Stomach (tissue), 9 donors: Measurements from ENCODE around the gene PLPP7. TPM values are rescaled to one million over a fixed set of nuclear protein-coding genes. Genes with fewer than 3 reads are reported as not detected.

Experiments used
- DNase-seq, 2 donors: peaks; one replicate each; pipeline versions ENCODE4 v3.0.0 to v3.0.0-alpha.2; 2013 to 2019
- H3K27ac ChIP-seq, 5 donors: fragments of 200-600 bp in 4 of 5; sonication (generic) in 4 of 5; one replicate each; pipeline ENCODE4 v1.5.1; 2013 to 2019; ENCODE audit warnings: mild to moderate bottlenecking in 1 of 5, moderate library complexity in 1 of 5
- H3K27me3 ChIP-seq, 3 donors: fragments of 200-600 bp; sonication (generic); one replicate each; pipeline ENCODE4 v1.5.1; 2017 to 2019; ENCODE audit warnings: mixed run types in 1 of 3
- H3K36me3 ChIP-seq, 4 donors: fragments of 200-600 bp; sonication (generic); 1 replicate in 3 of 4; 2 replicates in 1 of 4; pipeline ENCODE4 v1.5.1; 2016 to 2019
- H3K4me1 ChIP-seq, 4 donors: fragments of 200-600 bp; sonication (generic); one replicate each; pipeline ENCODE4 v1.5.1; 2016 to 2019
- H3K4me3 ChIP-seq, 4 donors: fragments of 200-600 bp; sonication (generic) in 3 of 4; one replicate each; pipeline ENCODE4 v1.5.1; 2016 to 2019; ENCODE audit warnings: mild to moderate bottlenecking in 1 of 4
- H3K9me3 ChIP-seq, 4 donors: fragments of 200-600 bp; sonication (generic); one replicate each; pipeline ENCODE4 v1.5.1; 2016 to 2019
- EP300 ChIP-seq: sonication (generic); formaldehyde crosslinking; IDR thresholded peaks from one replicate; pipeline ENCODE4 v1.6.1; 2017; ENCODE audit warnings: antibody characterized with exemption
- POLR2A ChIP-seq, 4 donors: fragments of 450-650 bp; IDR thresholded peaks; one replicate each; pipeline ENCODE4 v1.6.1; 2016; ENCODE audit warnings: antibody characterized with exemption in 4 of 4, control low read depth in 2 of 4, mild to moderate bottlenecking in 1 of 4, moderate library complexity in 1 of 4
- POLR2AphosphoS5 ChIP-seq, 3 donors: sonication (generic); formaldehyde crosslinking; IDR thresholded peaks; one replicate each; pipeline ENCODE4 v1.6.1; 2016; ENCODE audit warnings: antibody characterized with exemption in 3 of 3
- WGBS, 5 donors: extraction: QIAGEN DNeasy Blood & Tissue Kit in 3 of 5; methylation state at CpG; one replicate each; pipeline versions ENCODE4 v1.1.5 to v1.1.7; 2013 to 2018; 5-methylcytosine and 5-hydroxymethylcytosine counted together
- intact Hi-C: fragments of 100-400 bp; cut with DNase I; formaldehyde crosslinking; loops from one replicate; pipeline ENCODE4 v1.15.1; 2023; ENCODE audit warnings: low total_unique reads
- polyA plus RNA-seq, 3 donors: library from polyadenylated mRNA; stranded (reverse); fragments of 200-250 nt; gene quantifications; one replicate each; pipeline ENCODE4 v1.2.3, GENCODE V29; 2013
- total RNA-seq, 5 donors: library from RNA; depleted of rRNA; stranded (reverse); fragments of >200 nt; gene quantifications; one replicate each; pipeline versions ENCODE4 v1.1.0 to v1.2.3, GENCODE V29; 2014 to 2016
- TF ChIP-seq, protein P1 (sequence below), 7 experiments: fragments of 450-650 bp in 4 of 7; fragments of 200-600 bp in 3 of 7; sonication (generic) in 3 of 7; IDR thresholded peaks; one replicate each; pipeline ENCODE4 v1.5.1; 2016 to 2019; ENCODE audit warnings: antibody characterized with exemption in 7 of 7, control low read depth in 2 of 7, mild to moderate bottlenecking in 1 of 7
- donor health status: healthy with polysubstance abuse.
- donor health status: Bipolar disorder and iron deficiency.
- donor health status: healthy.

PLPP7 gene
- total and polyA plus RNA-seq, 8 donors: 0.29 to 1.8 (median 1.6) TPM; not detected in 1

DNA sequence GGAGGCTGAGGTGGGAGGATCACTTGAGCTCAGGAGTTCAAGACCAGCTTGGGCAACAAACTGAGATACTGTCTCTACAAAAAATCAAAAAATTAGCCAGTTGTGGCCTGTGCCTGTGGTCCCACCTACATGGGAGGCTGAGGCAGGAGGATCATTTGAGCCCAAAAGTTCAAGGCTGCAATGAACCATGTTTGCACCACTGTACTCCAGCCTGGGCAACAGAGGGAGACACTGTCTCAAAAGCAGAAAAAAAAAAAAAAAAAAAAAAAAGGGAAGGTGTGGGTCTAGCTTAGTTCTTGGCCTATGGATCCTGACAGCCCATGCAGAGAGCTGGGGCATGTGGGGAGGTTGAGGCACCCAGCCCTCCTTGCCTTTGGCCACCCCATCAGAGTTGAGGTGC, 10.9 kb downstream of the PLPP7 start:
- Histone ChIP-seq H3K4me1 (no peaks in the 10 kb centered on the region), H3K27ac (no peak overlapping the region), H3K27me3 (no peaks in the 10 kb centered on the region), H3K36me3 (peaks cover 0 to 4% (median 0%) of the 10 kb centered on the region in 4 donors), H3K9me3 (no peaks in the 10 kb centered on the region), H3K4me3 (no peak overlapping the region)
- intact Hi-C loops: no loop called here
- TF ChIP-seq EP300 (no peak), POLR2AphosphoS5 (IDR thresholded peaks at IDR 0.05) (no peak), POLR2A (IDR thresholded peaks at IDR 0.05) (no peak)
- TF ChIP-seq, protein P1, sequence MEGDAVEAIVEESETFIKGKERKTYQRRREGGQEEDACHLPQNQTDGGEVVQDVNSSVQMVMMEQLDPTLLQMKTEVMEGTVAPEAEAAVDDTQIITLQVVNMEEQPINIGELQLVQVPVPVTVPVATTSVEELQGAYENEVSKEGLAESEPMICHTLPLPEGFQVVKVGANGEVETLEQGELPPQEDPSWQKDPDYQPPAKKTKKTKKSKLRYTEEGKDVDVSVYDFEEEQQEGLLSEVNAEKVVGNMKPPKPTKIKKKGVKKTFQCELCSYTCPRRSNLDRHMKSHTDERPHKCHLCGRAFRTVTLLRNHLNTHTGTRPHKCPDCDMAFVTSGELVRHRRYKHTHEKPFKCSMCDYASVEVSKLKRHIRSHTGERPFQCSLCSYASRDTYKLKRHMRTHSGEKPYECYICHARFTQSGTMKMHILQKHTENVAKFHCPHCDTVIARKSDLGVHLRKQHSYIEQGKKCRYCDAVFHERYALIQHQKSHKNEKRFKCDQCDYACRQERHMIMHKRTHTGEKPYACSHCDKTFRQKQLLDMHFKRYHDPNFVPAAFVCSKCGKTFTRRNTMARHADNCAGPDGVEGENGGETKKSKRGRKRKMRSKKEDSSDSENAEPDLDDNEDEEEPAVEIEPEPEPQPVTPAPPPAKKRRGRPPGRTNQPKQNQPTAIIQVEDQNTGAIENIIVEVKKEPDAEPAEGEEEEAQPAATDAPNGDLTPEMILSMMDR (IDR thresholded peaks at IDR 0.05): no peak
- no peak for DNase-seq

- DNase-seq: no peak
- H3K4me1 ChIP-seq: no peaks in the 10 kb centered on the region
These were observed 12.9 kb downstream of the PLPP7 start for GRCh38 chr9:131302244-131303075.

GRCh38 chr9:131303381-131304321, 14.1 kb downstream of the PLPP7 start:
- peaks cover 0 to 9% (median 0%) of the 10 kb centered on the region in 4 donors for H3K36me3 ChIP-seq
- H3K4me1 ChIP-seq: no peaks in the 10 kb centered on the region
- H3K9me3 ChIP-seq: no peaks in the 10 kb centered on the region
- intact Hi-C loops: no loop called here
- WGBS, 5 donors: 72 to 85% (median 76%) methylated on average over 8 to 11 of the region's 11 CpGs
- no peaks in the 10 kb centered on the region for H3K27me3 ChIP-seq
- TF ChIP-seq, protein P1 (IDR thresholded peaks at IDR 0.05): no peak
- no peak for TF ChIP-seq POLR2A (IDR thresholded peaks at IDR 0.05)
- no peak for TF ChIP-seq POLR2AphosphoS5 (IDR thresholded peaks at IDR 0.05)
- TF ChIP-seq EP300: no peak
- H3K27ac ChIP-seq: no peak overlapping the region
- DNase-seq: no peak
- no peak overlapping the region for H3K4me3 ChIP-seq

More at GRCh38 chr9:131302244-131303075, 12.9 kb downstream of the PLPP7 start:
- no peak overlapping the region for H3K27ac ChIP-seq
- H3K36me3 ChIP-seq: peaks cover 0 to 4% (median 0%) of the 10 kb centered on the region in 4 donors
- TF ChIP-seq EP300 (no peak), POLR2AphosphoS5 (IDR thresholded peaks at IDR 0.05) (no peak), POLR2A (IDR thresholded peaks at IDR 0.05) (no peak)
- TF ChIP-seq, protein P1 (IDR thresholded peaks at IDR 0.05): no peak
- WGBS, 5 donors: 49 to 69% (median 60%) methylated on average over 13 to 16 of the region's 16 CpGs
- intact Hi-C loops: no loop called here
- H3K27me3 ChIP-seq: no peaks in the 10 kb centered on the region
- no peaks in the 10 kb centered on the region for H3K9me3 ChIP-seq
- H3K4me3 ChIP-seq: no peak overlapping the region

DNA sequence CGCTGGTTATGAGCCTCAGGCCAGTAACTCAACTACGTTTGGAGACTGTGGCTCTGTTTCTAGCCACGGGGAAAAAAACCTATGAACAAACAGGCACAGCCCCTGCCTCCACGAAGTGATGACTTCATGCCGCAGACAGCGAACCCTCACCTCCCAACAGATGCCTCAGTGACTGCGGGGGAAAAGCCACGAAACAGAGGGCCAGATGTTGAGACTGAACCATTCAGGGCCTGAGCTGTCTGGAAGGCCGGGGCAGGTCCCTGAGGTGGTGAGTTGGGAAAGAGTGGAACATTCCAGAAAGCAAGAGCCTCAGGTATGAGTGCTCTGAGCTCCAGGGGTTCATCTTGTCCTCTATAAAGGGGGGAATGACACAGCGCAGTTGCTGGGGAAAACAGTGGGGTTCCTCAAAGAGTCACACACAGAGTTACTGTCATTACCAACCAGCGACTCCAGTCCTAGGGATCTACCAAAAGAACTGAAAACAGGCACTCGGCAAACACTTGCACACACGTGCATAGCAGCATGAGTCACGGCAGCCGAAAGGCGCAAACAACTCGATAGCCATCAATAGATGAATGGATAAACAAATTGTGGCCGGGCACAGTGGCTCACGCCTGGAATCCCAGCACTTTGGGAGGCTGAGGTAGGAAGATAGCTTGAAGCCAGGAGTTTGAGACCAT, 15.3 kb downstream of the PLPP7 start:
- TF ChIP-seq POLR2AphosphoS5 (IDR thresholded peaks at IDR 0.05): no peak
- WGBS, 5 donors: 51 to 63% (median 55%) methylated on average over 19 of the region's 19 CpGs
- intact Hi-C loops: no loop called here
- DNase-seq: no peak
- H3K9me3 ChIP-seq: no peaks in the 10 kb centered on the region
- peaks cover 0 to 9% (median 0%) of the 10 kb centered on the region in 4 donors for H3K36me3 ChIP-seq
- H3K27me3 ChIP-seq: no peaks in the 10 kb centered on the region
- H3K4me1 ChIP-seq: no peaks in the 10 kb centered on the region
- H3K4me3 ChIP-seq: no peak overlapping the region
- no peak overlapping the region for H3K27ac ChIP-seq
